ENCODE measurements around the gene MTR.

GRCh38 chr1:236834876-236835275 lies 39.8 kb downstream of the MTR start:
- TF ChIP-seq CTCF (IDR thresholded peaks at IDR 0.05) = no peak
- TF ChIP-seq EZH2 (IDR thresholded peaks at IDR 0.05; ENCODE audit: borderline replicate concordance, insufficient read depth, low read depth, low read length, poor library complexity, severe bottlenecking) = no peak
